GM03348 (cell line): Measurements from ENCODE around the gene GBF1.
A peak's percentile ranks its signal among the peaks of the same experiment; 100 is the strongest.
"Not testable (repeated sequence)": the region's sequence is repeated elsewhere in the genome, so short reads cannot be mapped to it uniquely, and the experiment has no call there.

ENCODE experiments used
- DNase-seq: peaks from one replicate; pipeline ENCODE4 v3.0.0; 2012; ENCODE audit warnings: low spot score

The GBF1 gene

GRCh38 chr10:102231357-102232318 lies 13.7 kb upstream of the GBF1 start:
- peak; percentile 77 for DNase-seq

GRCh38 chr10:102233997-102234396 lies 11.3 kb upstream of the GBF1 start:
- no peak for DNase-seq

- DNase-seq: no peak
These were observed 10.3 kb upstream of the GBF1 start for GRCh38 chr10:102234888-102235597.

GRCh38 chr10:102235598-102235920 lies 9.8 kb upstream of the GBF1 start:
- DNase-seq: peak; percentile 11

- no peak for DNase-seq
These were observed 9.3 kb upstream of the GBF1 start for GRCh38 chr10:102236006-102236405.

- no peak for DNase-seq
These were observed 7.5 kb upstream of the GBF1 start for GRCh38 chr10:102237711-102238252.

- DNase-seq: peak; percentile 19
These were observed 4.8 kb upstream of the GBF1 start for GRCh38 chr10:102240467-102241031.

- DNase-seq: no peak
These were observed 4.3 kb upstream of the GBF1 start for GRCh38 chr10:102241032-102241443.

GRCh38 chr10:102241444-102242117 lies 3.8 kb upstream of the GBF1 start, which contains the start of gene PITX3:
Gene PITX3 (minus strand): TSS chr10:102241512. CDS start chr10:102232080, 9,432 bp downstream.
- DNase-seq: peak; percentile 97

GRCh38 chr10:102242118-102242485 lies 3.2 kb upstream of the GBF1 start:
- DNase-seq: peak; percentile 6

GRCh38 chr10:102243309-102243708 lies 2.0 kb upstream of the GBF1 start:
- peak; percentile 87 for DNase-seq

- no peak for DNase-seq
These were observed 560 bp downstream of the GBF1 start for GRCh38 chr10:102245932-102246251.

- no peak for DNase-seq
These were observed 929 bp downstream of the GBF1 start for GRCh38 chr10:102246261-102246660.

- no peak for DNase-seq
These were observed 2.4 kb downstream of the GBF1 start for GRCh38 chr10:102247734-102248133.

GRCh38 chr10:102252508-102252907 lies 7.2 kb downstream of the GBF1 start:
- DNase-seq: not testable (repeated sequence)

GRCh38 chr10:102254426-102254825 lies 9.1 kb downstream of the GBF1 start:
- no peak for DNase-seq

GRCh38 chr10:102255404-102255803 lies 10.1 kb downstream of the GBF1 start:
- no peak for DNase-seq

- no peak for DNase-seq
These were observed 15.9 kb downstream of the GBF1 start for GRCh38 chr10:102261196-102261595.

GRCh38 chr10:102261842-102262241 lies 16.5 kb downstream of the GBF1 start:
- no peak for DNase-seq

- DNase-seq: no peak
These were observed 17.5 kb downstream of the GBF1 start for GRCh38 chr10:102262744-102263370.

GRCh38 chr10:102264371-102264770 lies 19.0 kb downstream of the GBF1 start:
- no peak for DNase-seq

- DNase-seq: no peak
These were observed 21.3 kb downstream of the GBF1 start for GRCh38 chr10:102266670-102267069.
